Smooth muscle cell (in vitro differentiated cells): Measurements from ENCODE around the gene SLU7. TPM values are rescaled to one million over a fixed set of nuclear protein-coding genes. Genes with fewer than 3 reads are reported as not detected.

ENCODE experiments used
- DNase-seq: peaks from one replicate; lab custom pipeline; 2025; ENCODE audit not compliant: unreplicated experiment; lab: John Stamatoyannopoulos, UW
- H2AFZ ChIP-seq: fragments of 200-600 bp; sonication (generic); 2 replicates; pipeline ENCODE4 v1.6.0; 2016; ENCODE audit warnings: antibody characterized with exemption, low read depth, mild to moderate bottlenecking
- H3F3A ChIP-seq: fragments of 200-600 bp; sonication (generic); 2 replicates; pipeline ENCODE4 v1.6.0; 2017; ENCODE audit warnings: antibody characterized with exemption, low read depth
- H3K27ac ChIP-seq: fragments of 200-600 bp; sonication (generic); 2 replicates; pipeline ENCODE4 v1.5.1; 2016; ENCODE audit warnings: low read depth, mild to moderate bottlenecking
- H3K27me3 ChIP-seq: fragments of 200-600 bp; sonication (generic); 2 replicates; pipeline ENCODE4 v1.6.1; 2016; ENCODE audit warnings: low read depth, mild to moderate bottlenecking
- H3K36me3 ChIP-seq: fragments of 200-600 bp; sonication (generic); 2 replicates; pipeline ENCODE4 v1.5.1; 2016; ENCODE audit warnings: low read depth
- H3K4me1 ChIP-seq: fragments of 200-600 bp; sonication (generic); 2 replicates; pipeline ENCODE4 v1.5.1; 2016; ENCODE audit warnings: low read depth
- H3K4me2 ChIP-seq: fragments of 200-600 bp; sonication (generic); 2 replicates; pipeline ENCODE4 v1.6.0; 2016; ENCODE audit warnings: mild to moderate bottlenecking
- H3K4me3 ChIP-seq: fragments of 200-600 bp; sonication (generic); 2 replicates; pipeline ENCODE4 v1.5.1; 2016; ENCODE audit warnings: mild to moderate bottlenecking
- H3K79me2 ChIP-seq: fragments of 200-600 bp; sonication (generic); 2 replicates; pipeline ENCODE4 v1.6.0; 2016; ENCODE audit warnings: low read depth, mild to moderate bottlenecking
- H3K9ac ChIP-seq: fragments of 200-600 bp; sonication (generic); 2 replicates; pipeline ENCODE4 v1.6.0; 2016; ENCODE audit warnings: low read depth
- H3K9me3 ChIP-seq: fragments of 200-600 bp; sonication (generic); replicated peaks from 2 replicates; pipeline ENCODE4 v1.5.1; 2016; ENCODE audit warnings: low read depth
- H4K20me1 ChIP-seq: fragments of 200-600 bp; sonication (generic); 2 replicates; pipeline ENCODE4 v1.6.0; 2016; ENCODE audit warnings: low read depth
- CTCF ChIP-seq: fragments of 200-600 bp; sonication (generic); IDR thresholded peaks from 2 replicates; pipeline ENCODE4 v1.5.1; 2017; ENCODE audit warnings: borderline replicate concordance, mild to moderate bottlenecking, antibody characterized with exemption; ENCODE audit not compliant: insufficient read depth, poor library complexity, severe bottlenecking
- WGBS: methylation state at CpG from one replicate; pipeline ENCODE4 v1.1.7; 2016; ENCODE audit warnings: low lambda C conversion rate; 5-methylcytosine and 5-hydroxymethylcytosine counted together
- polyA plus RNA-seq: library from polyadenylated mRNA; unstranded; fragments of >200 nt; fragmentation: Nextera tagmentation; extraction: Ambion mirVana; gene quantifications from 2 replicates; pipeline ENCODE4 v1.2.1, GENCODE V29; 2016
- total RNA-seq: library from RNA; depleted of rRNA; stranded (reverse); fragments of >200 nt; gene quantifications from 2 replicates; pipeline ENCODE4 v1.2.3, GENCODE V29; 2014

Gene SLU7
- total and polyA plus RNA-seq, 2 experiments from 2014 or later = 46.3 to 48.1 TPM

GRCh38 chr5:160357861-160358411 lies 60.9 kb downstream of the SLU7 start:
- H3K36me3 ChIP-seq = no peaks in the 10 kb centered on the region
- 95% methylated on average over 6 of the region's 7 CpGs for WGBS
- TF ChIP-seq CTCF = no peak
- peaks cover under 1% of the 10 kb centered on the region for H3F3A ChIP-seq
- no peak overlapping the region for H2AFZ ChIP-seq
- no peaks in the 10 kb centered on the region for H3K27me3 ChIP-seq
- H3K27ac ChIP-seq = no peak overlapping the region
- DNase-seq = no peak
- peaks cover 6% of the 10 kb centered on the region for H3K4me1 ChIP-seq
- H3K9me3 ChIP-seq = no peaks in the 10 kb centered on the region
- H3K79me2 ChIP-seq = no peaks in the 10 kb centered on the region
- H4K20me1 ChIP-seq = no peaks in the 10 kb centered on the region
- no peak overlapping the region for H3K4me2 ChIP-seq
- H3K9ac ChIP-seq = no peak overlapping the region
- no peak overlapping the region for H3K4me3 ChIP-seq

GRCh38 chr5:160357394-160357793 lies 61.5 kb downstream of the SLU7 start:
- whole genome bisulfite sequencing = 89% methylated on average over 7 of the region's 7 CpGs
- H3K36me3 ChIP-seq = no peaks in the 10 kb centered on the region
- no peak for DNase-seq
- no peaks in the 10 kb centered on the region for H3K9me3 ChIP-seq
- no peak overlapping the region for H3K4me2 ChIP-seq
- H3K27me3 ChIP-seq = no peaks in the 10 kb centered on the region
- H2AFZ ChIP-seq = no peak overlapping the region
- no peak overlapping the region for H3K27ac ChIP-seq
- no peak overlapping the region for H3K9ac ChIP-seq
- no peaks in the 10 kb centered on the region for H3F3A ChIP-seq
- no peaks in the 10 kb centered on the region for H4K20me1 ChIP-seq
- no peak overlapping the region for H3K4me3 ChIP-seq
- TF ChIP-seq CTCF = no peak
- no peaks in the 10 kb centered on the region for H3K79me2 ChIP-seq
- peaks cover 4% of the 10 kb centered on the region for H3K4me1 ChIP-seq

- Histone ChIP-seq H3K27me3 (no peaks in the 10 kb centered on the region), H3K4me1 (peaks cover 4% of the 10 kb centered on the region), H2AFZ (no peak overlapping the region), H3K9ac (no peak overlapping the region), H3K4me3 (no peak overlapping the region), H3F3A (no peaks in the 10 kb centered on the region), H3K36me3 (no peaks in the 10 kb centered on the region), H3K79me2 (no peaks in the 10 kb centered on the region), H3K4me2 (no peak overlapping the region), H3K9me3 (no peaks in the 10 kb centered on the region), H4K20me1 (no peaks in the 10 kb centered on the region), H3K27ac (no peak overlapping the region)
- 74% methylated on average over 7 of the region's 7 CpGs for WGBS
- DNase-seq = no peak
- no peak for TF ChIP-seq CTCF
These were observed 62.1 kb downstream of the SLU7 start for GRCh38 chr5:160356550-160357347.
